Thymus (tissue), 11 donors: ENCODE data around the gene TRERF1. TPM values are rescaled to one million over a fixed set of nuclear protein-coding genes. Genes with fewer than 3 reads are reported as not detected.
A peak's percentile ranks its signal among the peaks of the same experiment; 100 is the strongest.
"Not testable (repeated sequence)": the region's sequence is repeated elsewhere in the genome, so short reads cannot be mapped to it uniquely, and the experiment has no call there.

ENCODE experiments used
- DNase-seq, 9 donors: peaks; one replicate each; pipeline ENCODE4 v3.0.0-alpha.2; 2013; ENCODE audit warnings: low spot score in 9 of 9, low read depth in 6 of 9, missing footprints in 1 of 9
- H3K27ac ChIP-seq, 2 donors: one replicate each; pipeline ENCODE4 v1.5.1; 2013; ENCODE audit warnings: control low read depth in 1 of 2, low read depth in 1 of 2, low read length in 1 of 2, mild to moderate bottlenecking in 1 of 2, moderate library complexity in 1 of 2
- H3K27me3 ChIP-seq, 2 donors: one replicate each; pipeline ENCODE4 v1.5.1; 2013; ENCODE audit warnings: low read length in 1 of 2; ENCODE audit not compliant: control insufficient read depth in 2 of 2, insufficient read depth in 1 of 2
- H3K36me3 ChIP-seq, 2 donors: one replicate each; pipeline ENCODE4 v1.5.1; 2013; ENCODE audit warnings: low read length in 1 of 2, mild to moderate bottlenecking in 1 of 2, moderate library complexity in 1 of 2; ENCODE audit not compliant: control insufficient read depth in 2 of 2, insufficient read depth in 2 of 2
- H3K4me1 ChIP-seq, 2 donors: one replicate each; pipeline ENCODE4 v1.5.1; 2013; ENCODE audit warnings: low read length in 2 of 2; ENCODE audit not compliant: control insufficient read depth in 2 of 2, insufficient read depth in 2 of 2
- H3K4me3 ChIP-seq, 2 donors: one replicate each; pipeline ENCODE4 v1.5.1; 2013; ENCODE audit warnings: low read length in 2 of 2, control low read depth in 1 of 2, mild to moderate bottlenecking in 1 of 2
- H3K9me3 ChIP-seq, 2 donors: one replicate each; pipeline ENCODE4 v1.5.1; 2013; ENCODE audit warnings: low read length in 1 of 2, mild to moderate bottlenecking in 1 of 2; ENCODE audit not compliant: control insufficient read depth in 2 of 2, insufficient read depth in 1 of 2
- WGBS: extraction: QIAGEN DNeasy Blood & Tissue Kit; methylation state at CpG from one replicate; pipeline ENCODE4 v1.1.7; 2013; 5-methylcytosine and 5-hydroxymethylcytosine counted together
- polyA plus RNA-seq: library from polyadenylated mRNA; stranded (reverse); fragments of 200-250 nt; gene quantifications from one replicate; pipeline ENCODE4 v1.2.3, GENCODE V29; 2013
- total RNA-seq: library from RNA; stranded (reverse); fragments of 120-200 nt; gene quantifications from one replicate; pipeline ENCODE4 v1.2.4, GENCODE V29; 2013
- donor health status: healthy.

TRERF1 gene
- total and polyA plus RNA-seq, 2 donors: 5.4 to 8.9 TPM

- WGBS: 100% methylated on average over 1 of the region's 1 CpG
- Histone ChIP-seq H3K9me3 (peaks cover 0 to 6% of the 10 kb centered on the region in 2 donors), H3K36me3 (no peaks in the 10 kb centered on the region), H3K27ac (no peak overlapping the region), H3K4me3 (no peak overlapping the region), H3K4me1 (no peaks in the 10 kb centered on the region), H3K27me3 (no peaks in the 10 kb centered on the region)
- DNase-seq: no peak
Measured at GRCh38 chr6:42468273-42468672, 16.5 kb upstream of the TRERF1 start.

- Histone ChIP-seq H3K36me3 (no peaks in the 10 kb centered on the region), H3K4me1 (no peaks in the 10 kb centered on the region), H3K9me3 (peaks cover 0 to 6% of the 10 kb centered on the region in 2 donors), H3K27me3 (no peaks in the 10 kb centered on the region), H3K27ac (no peak overlapping the region), H3K4me3 (no peak overlapping the region)
- DNase-seq: no peak
- WGBS: 78% methylated on average over 1 of the region's 1 CpG
Measured at GRCh38 chr6:42467651-42468050, 15.9 kb upstream of the TRERF1 start.

GRCh38 chr6:42466470-42466869 lies 14.7 kb upstream of the TRERF1 start:
- H3K27me3 ChIP-seq, H3K27ac ChIP-seq, H3K4me1 ChIP-seq, DNase-seq, H3K4me3 ChIP-seq, H3K36me3 ChIP-seq, H3K9me3 ChIP-seq: not testable (repeated sequence)
- 98% methylated on average over 27 of the region's 28 CpGs for WGBS

- 97% methylated on average over 6 of the region's 6 CpGs for WGBS
- H3K27ac ChIP-seq: no peak overlapping the region
- no peak overlapping the region for H3K4me3 ChIP-seq
- no peaks in the 10 kb centered on the region for H3K36me3 ChIP-seq
- DNase-seq: no peak
- no peaks in the 10 kb centered on the region for H3K27me3 ChIP-seq
- peaks cover 0 to 5% of the 10 kb centered on the region in 2 donors for H3K9me3 ChIP-seq
- H3K4me1 ChIP-seq: no peaks in the 10 kb centered on the region
Measured at GRCh38 chr6:42462474-42462972, 10.8 kb upstream of the TRERF1 start.

- H3K27me3 ChIP-seq: no peaks in the 10 kb centered on the region
- no peaks in the 10 kb centered on the region for H3K36me3 ChIP-seq
- no peak for DNase-seq
- 94% methylated on average over 1 of the region's 1 CpG for WGBS
- no peaks in the 10 kb centered on the region for H3K9me3 ChIP-seq
- H3K27ac ChIP-seq: no peak overlapping the region
- no peak overlapping the region for H3K4me3 ChIP-seq
- no peaks in the 10 kb centered on the region for H3K4me1 ChIP-seq
Measured at GRCh38 chr6:42460883-42461282, 9.2 kb upstream of the TRERF1 start.

- no peak for DNase-seq
- WGBS: 98% methylated on average over 5 of the region's 5 CpGs
- H3K36me3 ChIP-seq: no peaks in the 10 kb centered on the region
Measured at GRCh38 chr6:42459888-42460287, 8.2 kb upstream of the TRERF1 start.

GRCh38 chr6:42454428-42454791 lies 2.7 kb upstream of the TRERF1 start:
- DNase-seq: peak in 1 of 9 donors; percentile 4
- Histone ChIP-seq H3K36me3 (no peaks in the 10 kb centered on the region), H3K27ac (no peak overlapping the region), H3K27me3 (peaks cover 0 to 24% of the 10 kb centered on the region in 2 donors), H3K9me3 (peaks cover 0 to 7% of the 10 kb centered on the region in 2 donors), H3K4me3 (no peak overlapping the region), H3K4me1 (peaks cover 17 to 30% of the 10 kb centered on the region in 2 donors)
- WGBS: 52% methylated on average over 11 of the region's 11 CpGs

More at GRCh38 chr6:42459888-42460287, 8.2 kb upstream of the TRERF1 start:
- H3K4me1 ChIP-seq: no peaks in the 10 kb centered on the region
- H3K27ac ChIP-seq: no peak overlapping the region
- H3K27me3 ChIP-seq: peaks cover 0 to 4% of the 10 kb centered on the region in 2 donors
- no peaks in the 10 kb centered on the region for H3K9me3 ChIP-seq
- H3K4me3 ChIP-seq: no peak overlapping the region

GRCh38 chr6:42453654-42454427 lies 2.1 kb upstream of the TRERF1 start:
- WGBS: 6% methylated on average over 32 of the region's 32 CpGs
- Histone ChIP-seq H3K9me3 (peaks cover 0 to 7% of the 10 kb centered on the region in 2 donors), H3K4me1 (peaks cover 20 to 34% of the 10 kb centered on the region in 2 donors), H3K27me3 (peaks cover 0 to 24% of the 10 kb centered on the region in 2 donors), H3K36me3 (no peaks in the 10 kb centered on the region), H3K4me3 (peak overlapping the region; percentile 60 to 85), H3K27ac (peak overlapping the region; percentile 63 to 64)
- DNase-seq: peak in 5 of 9 donors; percentile 10 to 26 (median 23)

GRCh38 chr6:42453031-42453653 lies 1.4 kb upstream of the TRERF1 start:
- WGBS: under 1% methylated on average over 56 of the region's 57 CpGs
- H3K27me3 ChIP-seq: peaks cover 0 to 24% of the 10 kb centered on the region in 2 donors
- H3K27ac ChIP-seq: peak overlapping the region; percentile 89 to 95
- no peaks in the 10 kb centered on the region for H3K36me3 ChIP-seq
- peaks cover 20 to 34% of the 10 kb centered on the region in 2 donors for H3K4me1 ChIP-seq
- peak overlapping the region; percentile 60 to 85 for H3K4me3 ChIP-seq
- H3K9me3 ChIP-seq: peaks cover 0 to 7% of the 10 kb centered on the region in 2 donors
- peak in 7 of 9 donors; percentile 66 to 93 (median 82) for DNase-seq
